ENCODE data around the gene CEP112.

DNA sequence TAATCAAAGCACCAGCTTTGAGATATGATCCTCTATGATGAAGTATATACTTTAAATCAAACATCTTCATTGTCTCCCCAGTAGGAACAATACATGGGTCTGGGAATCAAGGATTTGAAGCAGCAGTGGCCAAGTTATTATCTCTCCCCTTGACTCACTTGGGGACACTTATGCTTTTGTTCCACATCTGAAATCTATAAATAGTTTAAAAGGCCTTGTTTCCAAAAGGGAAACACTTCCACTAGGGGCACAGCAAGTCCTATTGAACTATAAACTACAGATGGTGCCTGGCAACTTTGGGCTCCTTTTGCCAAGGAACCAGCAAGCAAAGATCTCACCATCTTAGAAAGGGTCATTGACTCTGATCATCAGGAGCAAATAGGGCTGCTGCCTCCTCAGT is 16.0 kb upstream of the CEP112 start:
- TF ChIP-seq, protein P1, sequence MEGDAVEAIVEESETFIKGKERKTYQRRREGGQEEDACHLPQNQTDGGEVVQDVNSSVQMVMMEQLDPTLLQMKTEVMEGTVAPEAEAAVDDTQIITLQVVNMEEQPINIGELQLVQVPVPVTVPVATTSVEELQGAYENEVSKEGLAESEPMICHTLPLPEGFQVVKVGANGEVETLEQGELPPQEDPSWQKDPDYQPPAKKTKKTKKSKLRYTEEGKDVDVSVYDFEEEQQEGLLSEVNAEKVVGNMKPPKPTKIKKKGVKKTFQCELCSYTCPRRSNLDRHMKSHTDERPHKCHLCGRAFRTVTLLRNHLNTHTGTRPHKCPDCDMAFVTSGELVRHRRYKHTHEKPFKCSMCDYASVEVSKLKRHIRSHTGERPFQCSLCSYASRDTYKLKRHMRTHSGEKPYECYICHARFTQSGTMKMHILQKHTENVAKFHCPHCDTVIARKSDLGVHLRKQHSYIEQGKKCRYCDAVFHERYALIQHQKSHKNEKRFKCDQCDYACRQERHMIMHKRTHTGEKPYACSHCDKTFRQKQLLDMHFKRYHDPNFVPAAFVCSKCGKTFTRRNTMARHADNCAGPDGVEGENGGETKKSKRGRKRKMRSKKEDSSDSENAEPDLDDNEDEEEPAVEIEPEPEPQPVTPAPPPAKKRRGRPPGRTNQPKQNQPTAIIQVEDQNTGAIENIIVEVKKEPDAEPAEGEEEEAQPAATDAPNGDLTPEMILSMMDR (IDR thresholded peaks at IDR 0.05; ENCODE audit: control extremely low read depth in 1 of 3, insufficient read depth in 1 of 3, low read depth in 1 of 3, low read length in 3 of 3), result no peak
- no peak for TF ChIP-seq RAD21 (IDR thresholded peaks at IDR 0.05 in 1 of 2, conservative IDR thresholded peaks at IDR 0.05 in 1 of 2; ENCODE audit: low read depth in 2 of 2, low read length in 2 of 2)
- TF ChIP-seq SP2 (IDR thresholded peaks at IDR 0.05; ENCODE audit: low read length), result no peak
- TF ChIP-seq, protein P2, sequence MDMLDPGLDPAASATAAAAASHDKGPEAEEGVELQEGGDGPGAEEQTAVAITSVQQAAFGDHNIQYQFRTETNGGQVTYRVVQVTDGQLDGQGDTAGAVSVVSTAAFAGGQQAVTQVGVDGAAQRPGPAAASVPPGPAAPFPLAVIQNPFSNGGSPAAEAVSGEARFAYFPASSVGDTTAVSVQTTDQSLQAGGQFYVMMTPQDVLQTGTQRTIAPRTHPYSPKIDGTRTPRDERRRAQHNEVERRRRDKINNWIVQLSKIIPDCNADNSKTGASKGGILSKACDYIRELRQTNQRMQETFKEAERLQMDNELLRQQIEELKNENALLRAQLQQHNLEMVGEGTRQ (IDR thresholded peaks at IDR 0.05; ENCODE audit: low read length), result no peak

Data from H1 (cell line).